Measurements from ENCODE around the gene ZIM2.

Gene ZIM2

GRCh38 chr19:56819166-56819565 lies 21.4 kb downstream of the ZIM2 start:
- Histone ChIP-seq H3K36me3 (replicated peaks; ENCODE audit: low read depth, low read length) (no peaks in the 10 kb centered on the region), H3K4me3 (ENCODE audit: low read length) (no peak overlapping the region), H3K9ac (ENCODE audit: low read length) (no peak overlapping the region), H3K27me3 (ENCODE audit: low read depth, low read length) (no peaks in the 10 kb centered on the region), H3K9me3 (ENCODE audit: insufficient read depth, low read length) (peaks cover 14% of the 10 kb centered on the region), H3K4me2 (ENCODE audit: low read length) (no peak overlapping the region), H3K4me1 (ENCODE audit: low read length) (no peaks in the 10 kb centered on the region), H4K20me1 (ENCODE audit: insufficient read depth, low read length) (no peaks in the 10 kb centered on the region), H3K27ac (ENCODE audit: low read length) (no peak overlapping the region), H3K79me2 (ENCODE audit: low read length) (no peaks in the 10 kb centered on the region), H2AFZ (ENCODE audit: low read depth, low read length) (no peak overlapping the region)
- TF ChIP-seq EZH2phosphoT487 (IDR thresholded peaks at IDR 0.05; ENCODE audit: low read depth): no peak
- TF ChIP-seq CTCF (IDR thresholded peaks at IDR 0.05; ENCODE audit: low read depth, low read length): no peak

- Histone ChIP-seq H3K27ac (ENCODE audit: low read length) (no peak overlapping the region), H3K9ac (ENCODE audit: low read length) (no peak overlapping the region), H3K9me3 (ENCODE audit: insufficient read depth, low read length) (peaks cover 14% of the 10 kb centered on the region; the same call in 1 of the 2 replicates), H3K4me2 (ENCODE audit: low read length) (no peak overlapping the region), H3K79me2 (ENCODE audit: low read length) (no peaks in the 10 kb centered on the region), H4K20me1 (ENCODE audit: insufficient read depth, low read length) (no peaks in the 10 kb centered on the region), H2AFZ (ENCODE audit: low read depth, low read length) (no peak overlapping the region), H3K36me3 (replicated peaks; ENCODE audit: low read depth, low read length) (no peaks in the 10 kb centered on the region), H3K4me1 (ENCODE audit: low read length) (no peaks in the 10 kb centered on the region), H3K27me3 (ENCODE audit: low read depth, low read length) (no peaks in the 10 kb centered on the region), H3K4me3 (ENCODE audit: low read length) (no peak overlapping the region)
- TF ChIP-seq EZH2phosphoT487 (IDR thresholded peaks at IDR 0.05; ENCODE audit: low read depth) (no peak), CTCF (IDR thresholded peaks at IDR 0.05; ENCODE audit: low read depth, low read length) (no peak)
Observed at GRCh38 chr19:56814656-56815055, 25.9 kb downstream of the ZIM2 start.

GRCh38 chr19:56813531-56813930 lies 27.0 kb downstream of the ZIM2 start:
- Histone ChIP-seq H3K9ac (ENCODE audit: low read length) (no peak overlapping the region), H2AFZ (ENCODE audit: low read depth, low read length) (no peak overlapping the region), H3K4me3 (ENCODE audit: low read length) (no peak overlapping the region), H3K36me3 (replicated peaks; ENCODE audit: low read depth, low read length) (no peaks in the 10 kb centered on the region), H3K9me3 (ENCODE audit: insufficient read depth, low read length) (0 out of 2 replicates have a peak, but pooled peaks cover 10% of the 10 kb centered on the region), H3K27me3 (ENCODE audit: low read depth, low read length) (no peaks in the 10 kb centered on the region), H3K79me2 (ENCODE audit: low read length) (no peaks in the 10 kb centered on the region), H3K4me2 (ENCODE audit: low read length) (no peak overlapping the region), H3K4me1 (ENCODE audit: low read length) (no peaks in the 10 kb centered on the region), H3K27ac (ENCODE audit: low read length) (no peak overlapping the region), H4K20me1 (ENCODE audit: insufficient read depth, low read length) (no peaks in the 10 kb centered on the region)
- TF ChIP-seq EZH2phosphoT487 (IDR thresholded peaks at IDR 0.05; ENCODE audit: low read depth): no peak
- no peak for TF ChIP-seq CTCF (IDR thresholded peaks at IDR 0.05; ENCODE audit: low read depth, low read length)

- Histone ChIP-seq H3K9me3 (ENCODE audit: insufficient read depth, low read length) (peaks cover 6% of the 10 kb centered on the region; the same call in 1 of the 2 replicates), H3K36me3 (replicated peaks; ENCODE audit: low read depth, low read length) (no peaks in the 10 kb centered on the region)
Observed at GRCh38 chr19:56811480-56811879, 29.0 kb downstream of the ZIM2 start.

More at GRCh38 chr19:56811480-56811879, 29.0 kb downstream of the ZIM2 start:
- Histone ChIP-seq H3K4me3 (ENCODE audit: low read length) (no peak overlapping the region), H3K27ac (ENCODE audit: low read length) (no peak overlapping the region), H2AFZ (ENCODE audit: low read depth, low read length) (no peak overlapping the region), H3K9ac (ENCODE audit: low read length) (no peak overlapping the region), H3K4me1 (ENCODE audit: low read length) (no peaks in the 10 kb centered on the region), H3K4me2 (ENCODE audit: low read length) (no peak overlapping the region), H3K79me2 (ENCODE audit: low read length) (no peaks in the 10 kb centered on the region), H4K20me1 (ENCODE audit: insufficient read depth, low read length) (no peaks in the 10 kb centered on the region), H3K27me3 (ENCODE audit: low read depth, low read length) (no peaks in the 10 kb centered on the region)
- no peak for TF ChIP-seq CTCF (IDR thresholded peaks at IDR 0.05; ENCODE audit: low read depth, low read length)
- TF ChIP-seq EZH2phosphoT487 (IDR thresholded peaks at IDR 0.05; ENCODE audit: low read depth): no peak
